H9 (cell line): ENCODE measurements around the gene DNMT3L. TPM values are rescaled to one million over a fixed set of nuclear protein-coding genes. Genes with fewer than 3 reads are reported as not detected.

ENCODE experiments used
- DNase-seq: peaks from one replicate; pipeline ENCODE4 v3.0.0-alpha.2; 2017
- H2AFZ ChIP-seq: one replicate; pipeline ENCODE4 v1.6.1; 2013; ENCODE audit warnings: mild to moderate bottlenecking, low read length, control low read depth, moderate library complexity
- H2AK5ac ChIP-seq: 2 replicates; pipeline ENCODE4 v1.6.1; 2013; ENCODE audit warnings: low read length, control low read depth, mixed read lengths; ENCODE audit not compliant: insufficient read length
- H2BK120ac ChIP-seq: one replicate; pipeline ENCODE4 v1.6.1; 2013; ENCODE audit warnings: low read depth, mild to moderate bottlenecking, low read length, control low read depth, inconsistent platforms; ENCODE audit not compliant: poor library complexity, severe bottlenecking
- H2BK12ac ChIP-seq: 2 replicates; pipeline ENCODE4 v1.6.1; 2013; ENCODE audit warnings: low read length, control low read depth, mixed read lengths, low read depth; ENCODE audit not compliant: insufficient read length
- H2BK15ac ChIP-seq: 2 replicates; pipeline ENCODE4 v1.6.1; 2013; ENCODE audit warnings: low read depth, low read length, control low read depth
- H2BK20ac ChIP-seq: one replicate; pipeline ENCODE4 v1.6.1; 2013; ENCODE audit warnings: low read depth, mild to moderate bottlenecking, low read length, control low read depth, inconsistent platforms; ENCODE audit not compliant: poor library complexity, severe bottlenecking
- H2BK5ac ChIP-seq: 2 replicates; pipeline ENCODE4 v1.6.1; 2013; ENCODE audit warnings: low read length, control low read depth, mixed read lengths; ENCODE audit not compliant: insufficient read length
- H3K14ac ChIP-seq: 2 replicates; pipeline ENCODE4 v1.6.1; 2013; ENCODE audit warnings: low read length, control low read depth; ENCODE audit not compliant: insufficient read depth
- H3K18ac ChIP-seq: 2 replicates; pipeline ENCODE4 v1.6.1; 2013; ENCODE audit warnings: low read depth, mild to moderate bottlenecking, mixed read lengths, low read length, control low read depth; ENCODE audit not compliant: insufficient read length
- H3K23ac ChIP-seq: 2 replicates; pipeline ENCODE4 v1.6.1; 2013; ENCODE audit warnings: low read length, control low read depth, mixed read lengths, low read depth; ENCODE audit not compliant: insufficient read length
- H3K23me2 ChIP-seq: 2 replicates; pipeline ENCODE4 v1.6.1; 2013; ENCODE audit warnings: low read depth, mild to moderate bottlenecking, mixed read lengths, low read length, control low read depth; ENCODE audit not compliant: insufficient read length, poor library complexity, severe bottlenecking
- H3K27ac ChIP-seq: 2 replicates; pipeline ENCODE4 v1.5.1; 2013; ENCODE audit warnings: low read length, control low read depth, mixed read lengths, low read depth; ENCODE audit not compliant: insufficient read length
- H3K27me3 ChIP-seq: 2 replicates; pipeline ENCODE4 v1.6.1; 2013; ENCODE audit warnings: low read length, control low read depth, inconsistent platforms; ENCODE audit not compliant: insufficient read depth
- H3K4ac ChIP-seq: 2 replicates; pipeline ENCODE4 v1.6.1; 2013; ENCODE audit warnings: low read depth, mild to moderate bottlenecking, control low read depth, inconsistent platforms, low read length, moderate library complexity
- H3K4me1 ChIP-seq: 2 replicates; pipeline ENCODE4 v1.6.1; 2013; ENCODE audit warnings: low read length, control low read depth, inconsistent platforms; ENCODE audit not compliant: insufficient read depth
- H3K4me2 ChIP-seq: 2 replicates; pipeline ENCODE4 v1.6.1; 2013; ENCODE audit warnings: low read length, control low read depth, mixed read lengths; ENCODE audit not compliant: insufficient read length, insufficient read depth
- H3K56ac ChIP-seq: 2 replicates; pipeline ENCODE4 v1.6.1; 2013; ENCODE audit warnings: low read depth, mild to moderate bottlenecking, mixed read lengths, low read length, control low read depth; ENCODE audit not compliant: insufficient read length
- H3K79me1 ChIP-seq: 2 replicates; pipeline ENCODE4 v1.6.1; 2013; ENCODE audit warnings: low read depth, mild to moderate bottlenecking, moderate library complexity, low read length, control low read depth, inconsistent platforms; ENCODE audit not compliant: insufficient read depth, poor library complexity, severe bottlenecking
- H3K79me2 ChIP-seq: 2 replicates; pipeline ENCODE4 v1.6.1; 2013; ENCODE audit warnings: low read length, control low read depth, inconsistent platforms; ENCODE audit not compliant: insufficient read depth
- H3K9ac ChIP-seq: 2 replicates; pipeline ENCODE4 v1.6.1; 2013; ENCODE audit warnings: low read length, control low read depth, mixed read lengths; ENCODE audit not compliant: insufficient read length; ENCODE audit errors: extremely low read depth
- H3K9me3 ChIP-seq: one replicate; pipeline ENCODE4 v1.6.1; 2013; ENCODE audit warnings: low read depth, low read length, inconsistent platforms; ENCODE audit not compliant: control insufficient read depth
- H3T11ph ChIP-seq: one replicate; pipeline ENCODE4 v1.6.1; 2013; ENCODE audit warnings: mild to moderate bottlenecking, low read length, control low read depth, inconsistent platforms
- H4K20me1 ChIP-seq: one replicate; pipeline ENCODE4 v1.6.1; 2013; ENCODE audit not compliant: control insufficient read depth, insufficient read length, insufficient read depth
- H4K5ac ChIP-seq: 2 replicates; pipeline ENCODE4 v1.6.1; 2013; ENCODE audit warnings: low read depth, mild to moderate bottlenecking, mixed read lengths, low read length, control low read depth; ENCODE audit not compliant: insufficient read length
- H4K8ac ChIP-seq: replicated peaks from 2 replicates; pipeline ENCODE4 v1.6.1; 2013; ENCODE audit warnings: low read length, control low read depth, mixed read lengths, low read depth; ENCODE audit not compliant: insufficient read length
- H4K91ac ChIP-seq: 2 replicates; pipeline ENCODE4 v1.6.1; 2013; ENCODE audit warnings: low read depth, mild to moderate bottlenecking, moderate library complexity, mixed read lengths, low read length, control low read depth; ENCODE audit not compliant: insufficient read length
- H3K27ac Mint-ChIP-seq, 3 experiments: 2 replicates in 2 of 3; 3 replicates in 1 of 3; pipeline ENCODE4 v1.8.0; 2020 to 2021; ENCODE audit warnings: mixed read lengths in 3 of 3, mild to moderate bottlenecking in 1 of 3, moderate library complexity in 1 of 3
- H3K27me3 Mint-ChIP-seq: 2 replicates; pipeline ENCODE4 v1.8.0; 2021; ENCODE audit warnings: low read depth, mild to moderate bottlenecking, moderate library complexity, mixed read lengths
- H3K36me3 Mint-ChIP-seq, 3 experiments: 2 replicates in 2 of 3; 3 replicates in 1 of 3; pipeline ENCODE4 v1.8.0; 2020 to 2021; ENCODE audit warnings: low read depth in 3 of 3, mixed read lengths in 3 of 3; ENCODE audit not compliant: insufficient read depth in 1 of 3
- H3K4me1 Mint-ChIP-seq, 2 experiments: 2 replicates each; pipeline ENCODE4 v1.8.0; 2020; ENCODE audit warnings: mixed read lengths in 2 of 2
- H3K4me3 Mint-ChIP-seq, 2 experiments: 2 replicates in 1 of 2; 3 replicates in 1 of 2; pipeline ENCODE4 v1.8.0; 2020 to 2021; ENCODE audit warnings: mild to moderate bottlenecking in 2 of 2, mixed read lengths in 2 of 2, moderate library complexity in 1 of 2
- H3K9me3 Mint-ChIP-seq, 2 experiments: 2 replicates in 1 of 2; 3 replicates in 1 of 2; pipeline ENCODE4 v1.8.0; 2020; ENCODE audit warnings: mild to moderate bottlenecking in 2 of 2, mixed read lengths in 2 of 2, moderate library complexity in 1 of 2
- WGBS: extraction: QIAGEN DNeasy Blood & Tissue Kit; methylation state at CpG from one replicate; pipeline ENCODE4 v1.1.7; 2013; ENCODE audit warnings: missing lambda C conversion rate, low lambda C conversion rate, mixed read lengths; ENCODE audit not compliant: insufficient read length; ENCODE audit errors: extremely low coverage; 5-methylcytosine and 5-hydroxymethylcytosine counted together
- total RNA-seq: library from RNA; stranded (reverse); gene quantifications from 2 replicates; pipeline ENCODE4 v1.2.1, GENCODE V29; 2021
- TF ChIP-seq, protein P1 (sequence below): fragments of 200-600 bp; sonication (generic); conservative IDR thresholded peaks from 3 replicates; pipeline ENCODE4 v1.8.0; 2021; ENCODE audit warnings: antibody characterized with exemption, mild to moderate bottlenecking

DNMT3L gene
- total RNA-seq, 1 experiment from 2014 or later = 0.77 TPM

- no peak for DNase-seq
- Mint-ChIP-seq H3K4me3 (no peak overlapping the region), H3K27ac (peak overlapping the region in 1 of 3 experiments; percentile 90; a peak in 2 of 7 replicates), H3K4me1 (peaks cover 13 to 28% of the 10 kb centered on the region in 2 experiments), H3K27me3 (no peaks in the 10 kb centered on the region; the same call in none of the 2 replicates), H3K36me3 (peaks cover 7 to 28% (median 26%) of the 10 kb centered on the region in 3 experiments), H3K9me3 (no peaks in the 10 kb centered on the region)
- H4K20me1 ChIP-seq = no peaks in the 10 kb centered on the region
- no peaks in the 10 kb centered on the region for H3K9me3 ChIP-seq
- no peak overlapping the region for H4K8ac ChIP-seq
- no peak overlapping the region for H2BK5ac ChIP-seq
- H2BK15ac ChIP-seq = no peak overlapping the region
- H2BK120ac ChIP-seq = no peak overlapping the region
- H3K56ac ChIP-seq = no peak overlapping the region
- no peak overlapping the region for H3K9ac ChIP-seq
- H3T11ph ChIP-seq = no peak overlapping the region
- no peaks in the 10 kb centered on the region for H3K4me1 ChIP-seq
- no peak overlapping the region for H3K27ac ChIP-seq
- no CpG with 5 or more reads among the region's 21 CpGs for WGBS
- H3K23me2 ChIP-seq = no peaks in the 10 kb centered on the region
- no peak overlapping the region for H2BK20ac ChIP-seq
- no peak overlapping the region for H2AK5ac ChIP-seq
- no peak overlapping the region; the same call in 1 of the 2 replicates for H3K14ac ChIP-seq
- TF ChIP-seq, protein P1, sequence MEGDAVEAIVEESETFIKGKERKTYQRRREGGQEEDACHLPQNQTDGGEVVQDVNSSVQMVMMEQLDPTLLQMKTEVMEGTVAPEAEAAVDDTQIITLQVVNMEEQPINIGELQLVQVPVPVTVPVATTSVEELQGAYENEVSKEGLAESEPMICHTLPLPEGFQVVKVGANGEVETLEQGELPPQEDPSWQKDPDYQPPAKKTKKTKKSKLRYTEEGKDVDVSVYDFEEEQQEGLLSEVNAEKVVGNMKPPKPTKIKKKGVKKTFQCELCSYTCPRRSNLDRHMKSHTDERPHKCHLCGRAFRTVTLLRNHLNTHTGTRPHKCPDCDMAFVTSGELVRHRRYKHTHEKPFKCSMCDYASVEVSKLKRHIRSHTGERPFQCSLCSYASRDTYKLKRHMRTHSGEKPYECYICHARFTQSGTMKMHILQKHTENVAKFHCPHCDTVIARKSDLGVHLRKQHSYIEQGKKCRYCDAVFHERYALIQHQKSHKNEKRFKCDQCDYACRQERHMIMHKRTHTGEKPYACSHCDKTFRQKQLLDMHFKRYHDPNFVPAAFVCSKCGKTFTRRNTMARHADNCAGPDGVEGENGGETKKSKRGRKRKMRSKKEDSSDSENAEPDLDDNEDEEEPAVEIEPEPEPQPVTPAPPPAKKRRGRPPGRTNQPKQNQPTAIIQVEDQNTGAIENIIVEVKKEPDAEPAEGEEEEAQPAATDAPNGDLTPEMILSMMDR = no peak
- H3K79me2 ChIP-seq = no peaks in the 10 kb centered on the region
- no peak overlapping the region for H3K4ac ChIP-seq
- no peak overlapping the region for H3K4me2 ChIP-seq
- no peak overlapping the region for H4K91ac ChIP-seq
- no peak overlapping the region for H2AFZ ChIP-seq
- no peak overlapping the region for H3K23ac ChIP-seq
- no peak overlapping the region for H2BK12ac ChIP-seq
- no peaks in the 10 kb centered on the region for H3K79me1 ChIP-seq
- H4K5ac ChIP-seq = no peak overlapping the region
- H3K18ac ChIP-seq = no peak overlapping the region
- H3K27me3 ChIP-seq = no peaks in the 10 kb centered on the region
Measured at GRCh38 chr21:44306936-44307704, 45.4 kb upstream of the DNMT3L start.
